GM12865 (cell line): ENCODE results near the gene ARFGAP1.

Source experiments
- DNase-seq: peaks from one replicate; pipeline ENCODE4 v3.0.0; 2010; ENCODE audit warnings: low read depth
- H3K4me3 ChIP-seq: 2 replicates; pipeline ENCODE4 v1.5.1; 2011; ENCODE audit warnings: mild to moderate bottlenecking, low read depth, low read length, control low read depth
- TF ChIP-seq, protein P1 (sequence below): IDR thresholded peaks from 2 replicates; pipeline ENCODE4 v1.5.1; 2011; ENCODE audit warnings: low read length, control low read depth, low read depth, inconsistent platforms; ENCODE audit not compliant: insufficient read depth; ENCODE audit errors: missing control alignments

The ARFGAP1 gene

DNA sequence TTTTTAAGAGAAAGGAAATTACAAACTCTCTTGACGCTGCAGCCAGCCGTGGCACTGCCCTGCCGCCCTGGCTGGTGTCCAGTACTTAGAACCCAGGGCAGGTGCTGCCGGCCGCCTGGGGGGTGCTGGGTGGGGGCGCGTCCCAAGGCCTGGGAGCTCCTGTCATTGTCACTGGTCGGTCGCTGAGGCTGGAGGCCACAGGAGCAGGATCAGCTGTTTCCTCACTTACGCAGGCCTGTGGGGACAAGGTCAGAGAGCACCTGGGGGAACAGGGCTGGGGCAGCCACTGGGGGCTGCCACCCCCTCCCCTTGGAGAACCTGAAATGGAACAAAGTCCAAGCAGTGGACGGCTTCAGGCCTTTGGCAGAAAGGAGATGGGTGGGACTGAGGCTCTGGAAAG is 31.3 kb upstream of the ARFGAP1 start:
- H3K4me3 ChIP-seq: no peak overlapping the region
- DNase-seq: no peak
- TF ChIP-seq, protein P1, sequence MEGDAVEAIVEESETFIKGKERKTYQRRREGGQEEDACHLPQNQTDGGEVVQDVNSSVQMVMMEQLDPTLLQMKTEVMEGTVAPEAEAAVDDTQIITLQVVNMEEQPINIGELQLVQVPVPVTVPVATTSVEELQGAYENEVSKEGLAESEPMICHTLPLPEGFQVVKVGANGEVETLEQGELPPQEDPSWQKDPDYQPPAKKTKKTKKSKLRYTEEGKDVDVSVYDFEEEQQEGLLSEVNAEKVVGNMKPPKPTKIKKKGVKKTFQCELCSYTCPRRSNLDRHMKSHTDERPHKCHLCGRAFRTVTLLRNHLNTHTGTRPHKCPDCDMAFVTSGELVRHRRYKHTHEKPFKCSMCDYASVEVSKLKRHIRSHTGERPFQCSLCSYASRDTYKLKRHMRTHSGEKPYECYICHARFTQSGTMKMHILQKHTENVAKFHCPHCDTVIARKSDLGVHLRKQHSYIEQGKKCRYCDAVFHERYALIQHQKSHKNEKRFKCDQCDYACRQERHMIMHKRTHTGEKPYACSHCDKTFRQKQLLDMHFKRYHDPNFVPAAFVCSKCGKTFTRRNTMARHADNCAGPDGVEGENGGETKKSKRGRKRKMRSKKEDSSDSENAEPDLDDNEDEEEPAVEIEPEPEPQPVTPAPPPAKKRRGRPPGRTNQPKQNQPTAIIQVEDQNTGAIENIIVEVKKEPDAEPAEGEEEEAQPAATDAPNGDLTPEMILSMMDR: no peak

DNA sequence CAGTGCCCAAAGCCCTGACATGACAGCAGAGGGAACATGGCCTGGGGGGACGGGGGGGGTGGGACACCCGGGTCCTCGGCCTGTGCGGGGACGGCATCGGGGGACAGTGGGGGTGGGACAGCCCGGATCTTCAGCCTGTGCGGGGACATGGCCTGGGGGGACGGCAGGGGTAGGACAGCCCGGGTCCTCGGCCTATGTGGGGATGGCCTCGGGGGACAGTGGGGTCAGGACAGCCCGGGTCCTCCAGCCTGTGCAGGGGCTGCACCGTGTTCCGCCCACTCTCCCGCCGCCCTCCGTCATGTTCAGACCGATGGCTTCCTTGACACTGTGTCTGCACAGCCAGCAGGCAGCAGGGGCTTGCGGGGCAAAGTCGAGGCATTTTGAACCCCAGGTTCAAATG is 29.9 kb upstream of the ARFGAP1 start:
- H3K4me3 ChIP-seq: no peak overlapping the region
- no peak for DNase-seq
- TF ChIP-seq, protein P1: no peak

DNA sequence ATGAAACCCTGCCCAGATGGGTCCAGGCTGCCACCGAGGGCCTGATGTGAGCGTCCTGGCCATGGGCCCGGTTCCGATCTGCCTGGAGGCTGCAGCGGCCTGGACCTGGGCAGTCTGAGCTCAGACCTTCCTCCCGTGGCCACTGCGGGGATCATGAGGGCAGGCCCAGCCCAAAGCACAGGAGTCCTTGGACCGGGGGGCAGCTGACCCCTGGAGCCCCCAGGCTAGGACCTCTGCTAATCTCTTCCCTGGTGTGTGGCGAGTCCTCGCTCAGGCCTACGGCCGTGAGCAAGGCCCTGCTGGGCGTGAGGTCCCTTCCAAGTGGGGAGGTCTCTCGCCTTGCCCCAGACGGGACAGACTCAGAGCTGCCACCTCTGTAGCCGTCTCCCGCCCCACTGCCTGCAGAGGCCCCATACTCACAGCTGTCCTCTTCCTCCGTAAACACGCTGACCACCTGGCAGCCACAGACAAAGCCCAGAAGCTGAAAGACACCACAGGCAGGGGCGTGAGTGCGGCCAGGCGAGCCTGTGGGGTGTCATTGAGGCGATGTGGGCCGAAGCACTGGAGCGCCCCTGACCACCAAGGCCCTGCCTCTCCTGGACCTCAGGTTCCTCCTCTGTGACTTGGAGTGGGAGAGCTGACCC is 28.9 kb upstream of the ARFGAP1 start:
- H3K4me3 ChIP-seq: no peak overlapping the region
- no peak for DNase-seq
- TF ChIP-seq, protein P1: no peak

DNA sequence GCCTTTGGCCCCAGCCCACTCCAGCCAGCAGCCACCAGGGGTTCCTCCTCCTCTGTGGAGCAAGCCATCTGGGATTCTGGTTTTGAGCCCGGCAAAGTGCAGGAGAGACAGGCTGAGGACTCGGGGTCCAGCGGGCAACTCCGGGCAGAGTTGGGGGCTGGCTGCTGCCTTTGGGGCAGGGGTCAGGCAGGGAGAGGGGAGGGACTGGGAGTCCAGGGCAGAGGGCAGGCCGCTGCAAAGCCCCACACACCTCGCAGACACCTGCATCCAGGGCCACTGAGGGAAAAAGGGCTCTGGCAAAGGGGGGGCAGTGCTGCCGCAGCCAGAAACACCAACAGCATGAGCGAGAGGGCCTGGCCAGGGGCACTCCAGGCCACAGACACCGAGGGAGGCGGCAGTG is 28.1 kb upstream of the ARFGAP1 start:
- H3K4me3 ChIP-seq: no peak overlapping the region
- TF ChIP-seq, protein P1: no peak
- DNase-seq: no peak

DNA sequence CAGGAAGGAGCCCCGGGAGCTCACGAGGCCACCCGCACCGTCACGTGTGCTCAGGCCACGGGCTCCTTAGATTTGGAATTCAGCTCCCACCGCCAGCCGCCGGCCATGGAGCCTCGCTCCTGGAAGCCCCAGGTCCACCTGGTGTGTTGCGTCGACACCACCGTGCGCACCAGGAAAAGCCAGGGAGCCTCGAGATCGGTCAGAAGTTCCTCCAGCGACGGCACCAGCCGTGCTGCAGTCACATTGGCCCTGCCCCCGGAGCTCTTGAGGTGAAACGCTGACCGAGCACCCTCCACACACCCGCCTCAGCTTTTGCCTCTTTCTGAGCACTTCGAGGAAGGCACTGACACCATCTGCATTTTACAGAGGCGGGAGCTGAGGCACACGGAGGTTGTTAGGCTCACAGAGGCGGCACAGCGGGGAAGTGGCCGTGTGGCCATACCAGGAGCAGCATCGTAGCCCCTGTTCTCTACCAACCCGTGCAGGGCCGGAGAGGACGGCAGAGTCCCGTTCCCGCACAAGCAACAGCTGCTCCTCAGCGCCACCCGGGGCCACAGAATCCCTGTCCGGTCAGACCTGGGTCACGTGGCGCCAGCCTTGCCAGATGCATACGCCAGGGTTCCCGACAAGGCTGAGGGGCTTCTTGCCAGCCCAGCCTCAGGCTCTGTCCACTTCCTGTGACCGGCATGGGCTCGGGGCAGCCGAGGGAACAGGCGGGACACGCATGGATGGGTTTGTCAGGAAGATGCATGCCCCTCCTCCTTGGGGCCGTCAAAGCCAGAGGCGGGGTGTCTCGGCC is 25.9 kb upstream of the ARFGAP1 start:
- TF ChIP-seq, protein P1: no peak
- no peak for DNase-seq
- no peak overlapping the region for H3K4me3 ChIP-seq

DNA sequence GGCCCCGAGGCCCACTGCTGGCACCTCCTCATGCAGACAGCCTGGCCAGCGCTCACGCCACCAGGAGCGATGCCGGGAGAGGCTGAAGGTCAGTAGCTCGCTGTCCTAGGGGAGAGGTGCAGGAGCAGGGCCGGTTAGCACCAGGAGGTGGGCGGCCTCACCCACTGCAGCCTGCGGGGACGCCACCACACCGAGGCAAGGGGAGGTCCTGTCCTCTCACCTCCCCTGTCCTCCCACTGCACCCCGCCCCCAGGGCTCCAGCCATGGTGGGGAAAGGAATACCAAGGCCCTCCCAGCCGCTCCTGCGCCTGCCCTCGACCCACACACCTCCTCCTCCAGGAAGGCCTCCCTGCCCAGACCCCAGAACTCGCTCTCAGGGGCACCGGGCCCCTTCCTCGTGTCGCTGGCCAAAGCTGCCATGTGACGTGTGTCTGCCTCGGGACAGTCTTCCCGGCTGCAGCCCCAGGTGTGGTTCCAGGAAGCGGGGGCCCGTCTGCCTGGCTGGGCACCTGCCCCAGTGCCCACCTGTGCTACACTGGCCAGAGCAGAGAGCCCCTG is 24.9 kb upstream of the ARFGAP1 start:
- DNase-seq: no peak
- H3K4me3 ChIP-seq: no peak overlapping the region
- TF ChIP-seq, protein P1: no peak
